GM19397 (cell line): ENCODE data around the gene PRG3.

Source experiments
- ATAC-seq: cut with Tn5 transposase; IDR thresholded peaks from one replicate; pipeline ENCODE4 v1.9.1; 2021; ENCODE audit warnings: mild to moderate bottlenecking, moderate library complexity; ENCODE audit not compliant: unreplicated experiment

PRG3 gene

GRCh38 chr11:57380975-57381374, at the start of gene PRG3:
Gene PRG3, minus strand, starts transcription at chr11:57381150. Its CDS starts 442 bp downstream, at chr11:57380708.
- ATAC-seq: no peak

GRCh38 chr11:57429946-57430345, 49.0 kb upstream of the PRG3 start:
- no peak for ATAC-seq

GRCh38 chr11:57428643-57429042, 47.7 kb upstream of the PRG3 start:
- no peak for ATAC-seq

- no peak for ATAC-seq
Observed at GRCh38 chr11:57427727-57428082, 46.8 kb upstream of the PRG3 start.

GRCh38 chr11:57426929-57427726, 46.2 kb upstream of the PRG3 start, which contains the start of gene SLC43A3:
Gene SLC43A3, minus strand, starts transcription at chr11:57427121. Its CDS starts 949 bp downstream, at chr11:57426172.
- ATAC-seq: peak; percentile 60

- ATAC-seq: no peak
Observed at GRCh38 chr11:57426439-57426928, 45.5 kb upstream of the PRG3 start.

GRCh38 chr11:57425565-57426438, 44.9 kb upstream of the PRG3 start:
- no peak for ATAC-seq

GRCh38 chr11:57424792-57425564, 44.0 kb upstream of the PRG3 start:
- ATAC-seq: peak; percentile 89

- no peak for ATAC-seq
Observed at GRCh38 chr11:57424137-57424791, 43.3 kb upstream of the PRG3 start.

GRCh38 chr11:57422669-57423068, 41.7 kb upstream of the PRG3 start:
- no peak for ATAC-seq

- ATAC-seq: no peak
Observed at GRCh38 chr11:57421805-57422204, 40.9 kb upstream of the PRG3 start.

GRCh38 chr11:57421066-57421465, 40.1 kb upstream of the PRG3 start:
- ATAC-seq: no peak

- ATAC-seq: no peak
Observed at GRCh38 chr11:57419146-57419545, 38.2 kb upstream of the PRG3 start.

GRCh38 chr11:57418131-57418530, 37.2 kb upstream of the PRG3 start:
- no peak for ATAC-seq

GRCh38 chr11:57417056-57417455, 36.1 kb upstream of the PRG3 start:
- ATAC-seq: no peak

GRCh38 chr11:57416436-57416835, 35.5 kb upstream of the PRG3 start:
- no peak for ATAC-seq

- ATAC-seq: no peak
Observed at GRCh38 chr11:57414612-57415212, 33.8 kb upstream of the PRG3 start.

GRCh38 chr11:57413681-57414080, 32.7 kb upstream of the PRG3 start:
- ATAC-seq: no peak

GRCh38 chr11:57410287-57410686, 29.3 kb upstream of the PRG3 start:
- no peak for ATAC-seq
